ENCODE results near the gene CFI.

The CFI gene
- 0 reads per million in 4 donors for total RNA-seq

DNA sequence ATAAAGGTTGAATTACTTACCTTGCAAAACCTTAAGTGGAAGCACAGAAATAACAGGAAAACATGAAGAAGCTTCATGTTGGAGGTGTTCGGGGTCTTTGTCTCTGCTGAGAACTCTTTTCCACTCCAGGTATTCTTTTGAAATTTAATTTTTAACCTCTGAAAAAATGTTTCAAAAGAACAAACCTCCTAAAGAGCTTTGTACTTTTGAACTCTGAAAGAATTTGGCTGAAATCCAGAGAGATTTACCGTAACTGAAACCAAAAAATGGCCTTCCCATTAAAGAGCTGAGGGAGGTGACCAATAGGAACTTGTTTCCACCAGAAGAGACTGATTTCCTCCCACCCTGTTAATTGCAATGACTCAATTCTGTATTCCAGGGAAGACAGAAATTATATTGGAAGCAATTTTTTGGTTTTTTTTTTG lies at the start of gene CFI:
Gene CFI, minus strand, starts transcription at position 105 of the 425 bp plus-strand sequence. Its CDS starts 28 bp downstream, at position 77.
- no peak for DNase-seq

DNA sequence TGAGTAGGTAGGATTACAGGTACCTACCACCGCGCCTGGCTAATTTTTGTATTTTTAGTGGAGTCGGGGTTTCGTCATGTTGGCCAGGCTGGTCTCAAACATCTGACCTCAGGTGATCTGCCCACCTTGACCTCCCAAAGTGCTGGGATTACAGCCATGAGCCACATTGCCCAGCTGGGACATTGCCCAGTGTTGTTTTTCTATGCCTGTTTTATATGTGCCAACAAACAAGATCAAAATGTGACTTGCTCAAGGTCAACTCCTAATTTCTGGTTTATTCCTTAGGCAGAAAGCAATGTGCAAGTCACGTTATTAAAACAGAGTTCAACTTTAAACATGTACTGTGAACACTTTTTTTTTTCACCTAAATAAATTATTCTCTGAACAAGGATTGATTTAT lies 48.8 kb upstream of the CFI start:
- DNase-seq: no peak

DNA sequence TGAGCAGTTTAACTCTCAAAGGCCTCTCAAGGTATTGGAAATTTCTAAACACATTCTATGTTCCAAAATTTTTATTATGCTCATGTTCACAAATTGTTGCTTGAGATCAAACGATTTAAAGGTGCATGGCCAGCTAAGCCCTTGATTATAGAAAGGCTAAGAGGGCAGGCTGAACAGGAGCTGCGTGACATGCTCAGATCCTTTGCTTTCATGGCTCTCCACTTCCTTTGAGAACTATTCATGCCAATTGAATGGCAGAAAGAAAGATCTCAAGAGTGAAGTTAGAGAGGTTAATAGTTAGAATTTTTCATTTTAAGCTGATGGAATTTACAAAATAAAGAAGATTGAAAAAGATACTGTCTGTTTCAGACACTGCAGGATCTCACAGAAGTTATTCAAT lies 46.7 kb upstream of the CFI start:
- no peak for DNase-seq

DNA sequence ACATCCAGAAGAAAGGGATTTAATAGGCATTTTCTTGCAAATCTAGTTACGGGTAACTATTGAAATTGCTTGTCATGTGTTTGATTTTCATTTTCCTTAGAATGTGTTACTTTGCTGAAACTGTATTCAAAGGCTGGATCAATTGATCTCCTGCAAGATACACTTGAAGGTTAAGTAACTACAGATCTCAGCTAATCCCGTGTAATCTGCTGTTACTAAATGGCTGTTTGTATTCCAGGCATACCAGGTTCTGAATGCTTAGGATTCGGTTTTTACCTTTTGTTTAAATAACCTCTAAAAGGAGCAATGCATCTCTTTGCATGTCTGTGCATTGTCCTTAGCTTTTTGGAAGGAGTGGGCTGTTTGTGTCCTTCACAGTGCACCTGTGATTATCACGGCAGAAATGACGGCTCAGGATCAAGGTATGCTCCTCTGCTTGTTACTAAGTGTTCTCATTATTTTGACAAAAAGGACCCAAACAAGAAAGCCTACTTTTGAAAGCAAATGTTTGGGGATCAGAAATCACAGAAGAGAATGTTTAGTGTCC lies 46.2 kb upstream of the CFI start, which contains the start of gene LRIT3:
Gene LRIT3, plus strand, starts transcription at position 212 of the 547 bp plus-strand sequence. Its CDS starts 95 bp downstream, at position 307.
- no peak for DNase-seq

DNA sequence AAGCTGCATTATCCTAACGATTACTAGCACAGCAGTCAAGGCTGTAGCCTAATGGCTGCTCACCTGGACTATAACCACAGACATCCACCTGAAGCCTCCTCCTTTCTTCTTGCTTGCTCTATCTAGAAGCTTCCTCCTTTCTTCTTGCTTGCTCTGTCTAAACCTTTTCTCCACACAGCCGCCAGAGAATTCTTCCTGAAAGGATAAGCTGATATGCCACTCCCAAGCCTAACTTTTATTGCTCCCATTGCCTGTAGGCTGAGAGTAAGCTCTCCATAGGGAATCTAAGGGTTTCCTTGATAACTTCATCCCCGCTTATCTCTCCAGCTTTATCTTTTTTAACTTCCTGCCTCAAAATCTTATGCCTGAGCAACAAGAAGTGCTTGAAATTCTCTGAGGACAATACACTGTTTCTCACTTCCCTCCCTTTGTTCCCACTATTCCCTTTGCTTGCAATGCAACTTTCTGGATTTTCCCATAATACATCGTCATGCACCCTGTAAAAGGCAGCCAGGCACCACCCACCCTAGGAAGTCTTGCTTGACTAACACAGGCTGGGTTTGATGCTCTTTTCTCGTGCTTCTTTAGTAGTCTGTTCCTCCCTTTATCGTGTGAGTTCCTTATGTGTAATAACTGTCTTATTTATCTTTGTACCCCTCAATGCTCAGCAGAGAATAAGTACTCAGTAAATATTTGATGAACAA lies 44.7 kb upstream of the CFI start:
- DNase-seq: no peak

DNA sequence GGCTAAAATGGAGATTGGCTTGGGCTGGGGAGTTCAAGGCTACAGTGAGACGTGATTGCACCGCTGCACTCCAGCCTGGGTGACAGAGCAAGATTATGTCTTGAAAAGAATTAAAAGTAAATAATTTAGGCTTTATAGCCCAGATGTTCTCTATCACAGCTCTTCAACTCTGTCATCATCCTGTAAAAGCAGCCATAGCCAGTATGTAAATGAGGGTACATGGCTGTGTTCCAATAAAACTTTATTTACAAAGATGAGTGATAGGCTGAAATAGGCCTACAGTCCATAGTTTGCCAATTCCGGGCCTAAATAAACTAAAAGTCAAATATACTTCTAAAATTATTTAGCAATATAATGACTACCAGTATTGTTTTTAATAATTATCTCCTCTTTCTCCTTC lies 35.2 kb upstream of the CFI start:
- no peak for DNase-seq

DNA sequence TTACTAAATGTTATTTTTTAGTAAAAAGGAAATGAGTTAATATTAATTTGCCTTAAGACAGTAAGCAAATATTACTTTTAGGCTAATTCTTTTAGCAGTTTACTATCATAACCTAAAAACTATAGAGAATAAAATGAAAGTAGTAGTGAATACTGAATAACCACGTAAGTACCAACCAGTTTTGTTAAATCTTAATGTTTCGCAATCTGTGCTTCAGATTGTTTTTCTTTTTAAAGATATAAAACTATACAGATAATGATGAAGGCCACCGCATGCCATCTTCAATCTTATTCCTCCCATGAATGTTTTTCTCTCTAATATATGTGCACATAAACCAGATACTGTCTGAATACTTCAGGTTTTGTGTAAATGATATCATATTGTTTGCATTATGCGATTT lies 32.0 kb upstream of the CFI start:
- no peak for DNase-seq

DNA sequence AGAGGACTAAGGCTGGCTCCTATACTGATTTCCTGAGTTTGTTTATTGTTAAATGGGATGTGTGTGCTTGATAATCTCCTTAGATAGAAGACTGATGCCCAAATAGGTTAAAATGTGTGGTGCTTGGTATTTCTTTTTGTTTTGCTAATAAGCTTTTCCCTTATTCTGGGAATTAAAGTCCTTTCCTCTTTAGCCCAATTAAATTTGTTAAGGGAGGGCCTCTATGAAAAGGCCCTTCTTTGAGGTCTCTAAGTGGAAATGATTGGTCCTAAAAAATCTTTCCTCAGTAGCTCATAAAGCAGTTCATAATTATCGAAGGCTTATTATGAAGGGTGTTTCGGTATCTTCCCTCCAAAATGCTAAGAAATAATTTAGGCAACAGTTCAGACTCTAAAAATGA lies 25.9 kb upstream of the CFI start, which contains the start of gene RRH:
Gene RRH, plus strand, starts transcription at position 301 of the 400 bp plus-strand sequence. Its CDS starts 56 bp downstream, at position 357.
- no peak for DNase-seq

DNA sequence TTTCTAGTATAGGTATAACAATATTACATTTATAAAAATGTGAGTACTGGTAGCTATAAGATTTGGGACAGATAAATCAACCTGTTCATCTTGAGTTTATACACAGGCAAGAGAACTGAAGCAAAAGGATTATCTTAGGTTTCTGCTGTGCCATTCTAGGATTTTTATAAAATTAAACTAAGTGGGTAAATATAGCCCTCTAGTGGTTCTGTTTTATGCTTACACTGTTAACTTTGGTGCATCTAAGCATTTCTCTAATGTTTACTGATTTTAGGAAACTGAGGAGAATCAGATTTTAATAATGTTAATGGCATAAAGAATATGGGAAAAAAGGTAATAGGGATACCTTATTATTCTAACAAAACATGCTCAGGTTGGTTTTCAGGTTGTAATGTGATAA lies 24.9 kb upstream of the CFI start:
- DNase-seq: no peak

DNA sequence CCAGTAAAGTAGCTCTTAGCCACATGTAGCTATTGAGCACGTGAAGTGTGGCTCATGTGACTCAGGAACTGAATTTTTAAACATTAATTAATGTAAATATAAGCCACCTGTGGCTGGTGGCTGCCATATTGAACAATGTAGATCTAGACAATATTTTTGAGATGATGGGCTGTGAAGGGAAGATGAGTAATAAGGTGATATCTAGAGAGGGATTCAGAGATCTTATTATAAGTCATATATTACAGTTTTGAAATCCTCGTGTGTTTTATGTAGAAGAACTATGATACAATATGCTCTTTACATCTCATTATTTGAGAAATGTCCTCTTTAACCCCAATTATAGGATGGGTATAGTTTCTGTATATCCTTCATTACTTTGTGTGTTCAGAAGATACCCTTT lies 19.4 kb upstream of the CFI start:
- DNase-seq: no peak

DNA sequence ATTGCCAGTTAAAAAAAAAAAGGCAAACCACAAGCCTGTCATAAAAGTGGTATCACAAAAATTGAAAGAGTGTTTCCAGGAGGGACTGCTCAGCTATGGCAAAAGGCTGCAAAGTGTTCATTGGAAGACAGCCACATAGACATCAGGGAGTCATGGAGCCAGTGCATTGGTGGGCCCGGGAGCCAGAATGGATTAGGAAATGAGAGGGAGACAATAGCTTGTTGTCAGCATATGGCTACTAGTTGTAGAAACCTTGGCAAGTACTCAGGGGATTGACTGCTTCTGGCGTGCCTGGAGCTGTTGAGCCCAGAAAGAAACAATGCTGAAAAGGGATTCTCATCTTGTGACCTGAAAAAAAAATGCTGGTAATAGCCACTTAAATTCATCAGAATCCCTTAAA lies 18.8 kb upstream of the CFI start:
- DNase-seq: no peak

DNA sequence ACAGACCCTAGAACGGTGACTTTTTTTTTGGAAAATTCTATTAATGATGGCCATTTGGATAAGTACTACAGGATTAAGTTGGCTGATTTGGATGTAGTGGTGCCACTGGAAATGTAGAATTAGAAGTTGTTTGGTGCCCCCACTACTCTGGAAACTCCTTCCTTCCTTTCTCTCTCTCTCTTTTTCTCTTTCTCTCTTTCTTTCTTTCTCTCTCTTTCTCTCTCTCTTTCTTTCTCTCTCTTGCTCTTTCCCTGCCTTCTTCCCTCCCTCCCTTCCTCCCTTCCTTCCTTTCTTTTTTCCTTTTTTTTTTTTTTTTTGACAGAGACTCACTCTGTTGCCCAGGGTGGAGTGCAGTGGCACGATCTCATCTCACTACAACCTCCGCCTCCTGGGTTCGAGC lies 16.5 kb upstream of the CFI start:
- no peak for DNase-seq

DNA sequence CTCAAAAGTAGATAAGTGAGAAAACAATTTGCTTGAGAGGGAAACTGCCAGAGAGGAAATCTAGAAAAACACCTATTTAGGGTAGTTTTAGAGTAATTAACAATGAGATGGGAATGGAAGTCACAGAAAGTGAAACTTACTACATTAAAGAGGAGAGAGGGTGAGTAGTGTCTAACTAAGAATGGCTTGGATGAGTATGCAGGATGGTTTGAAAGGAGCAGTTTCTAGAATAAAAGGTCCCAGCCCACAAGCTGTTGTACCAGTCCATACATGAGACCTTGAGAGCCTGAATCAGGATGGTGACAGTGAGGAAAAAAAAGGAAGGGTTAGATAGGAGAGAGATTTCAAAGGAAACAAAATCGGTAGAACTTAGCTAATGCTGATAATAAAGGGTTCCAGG lies 15.1 kb upstream of the CFI start:
- peak in 1 of 5 donors; percentile 42 for DNase-seq

DNA sequence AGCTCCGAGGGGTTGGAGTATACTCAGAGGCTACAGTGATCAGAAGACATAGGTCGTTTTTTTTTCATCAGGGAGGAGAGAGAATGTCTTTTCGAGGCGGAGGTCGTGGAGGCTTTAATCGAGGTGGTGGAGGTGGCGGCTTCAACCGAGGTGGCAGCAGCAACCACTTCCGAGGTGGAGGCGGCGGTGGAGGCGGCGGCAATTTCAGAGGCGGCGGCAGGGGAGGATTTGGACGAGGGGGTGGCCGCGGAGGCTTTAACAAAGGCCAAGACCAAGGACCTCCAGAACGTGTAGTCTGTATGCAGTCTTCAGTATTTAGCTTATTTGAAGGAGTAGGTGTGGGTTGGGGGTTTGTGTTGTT lies 14.3 kb upstream of the CFI start:
- DNase-seq: peak; percentile 14 to 50 (median 43)

DNA sequence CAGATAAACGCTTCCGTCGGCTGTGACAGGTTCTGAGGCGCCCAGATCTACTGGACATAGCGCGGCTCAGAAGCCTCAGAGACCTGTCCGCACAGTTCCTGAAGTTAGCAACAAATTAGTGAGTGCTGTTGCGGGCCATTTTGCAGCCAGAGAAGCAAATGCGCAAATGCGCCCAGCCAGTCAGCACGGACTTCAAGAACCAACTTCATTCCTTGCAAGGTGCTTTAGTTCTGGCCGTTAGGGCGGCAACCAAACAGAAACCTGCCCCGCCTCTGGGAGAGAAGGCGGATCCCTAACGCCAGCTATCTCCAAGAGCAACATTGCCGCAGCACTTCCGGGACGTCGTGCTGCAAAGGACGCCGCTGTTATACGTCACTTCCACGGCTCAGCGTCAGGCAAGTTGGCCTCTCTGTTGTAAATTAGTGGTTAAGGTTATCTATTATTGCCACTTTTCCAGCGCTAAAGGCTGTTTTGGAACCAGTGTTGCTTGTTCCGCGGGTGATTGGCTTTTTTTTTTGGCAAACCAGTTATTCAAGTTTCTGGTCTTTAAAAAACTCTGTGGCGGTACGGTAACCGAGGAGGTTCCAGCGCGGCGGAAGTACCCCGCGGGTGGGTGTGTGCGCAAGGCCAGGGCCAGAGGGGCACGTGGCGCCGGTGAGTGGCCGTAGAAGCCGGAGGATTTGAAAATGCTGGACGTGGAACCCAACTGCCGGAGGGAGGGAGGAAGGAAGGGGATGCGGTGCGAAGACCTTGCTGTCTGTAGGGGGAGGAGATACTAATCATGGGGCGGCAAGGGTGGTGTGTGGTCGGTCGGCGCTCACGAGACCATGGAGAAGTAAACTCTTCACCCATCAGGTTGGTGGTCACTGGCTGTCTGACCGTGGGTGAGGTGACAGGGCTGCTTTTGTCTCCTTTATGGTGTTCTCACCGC lies 13.6 kb upstream of the CFI start, which contains the start of gene GAR1:
Gene GAR1, plus strand, starts transcription at position 612 of the 931 bp plus-strand sequence. CDS start 403 bp downstream, outside the sequence.
- DNase-seq: peak; percentile 72 to 96 (median 84)

DNA sequence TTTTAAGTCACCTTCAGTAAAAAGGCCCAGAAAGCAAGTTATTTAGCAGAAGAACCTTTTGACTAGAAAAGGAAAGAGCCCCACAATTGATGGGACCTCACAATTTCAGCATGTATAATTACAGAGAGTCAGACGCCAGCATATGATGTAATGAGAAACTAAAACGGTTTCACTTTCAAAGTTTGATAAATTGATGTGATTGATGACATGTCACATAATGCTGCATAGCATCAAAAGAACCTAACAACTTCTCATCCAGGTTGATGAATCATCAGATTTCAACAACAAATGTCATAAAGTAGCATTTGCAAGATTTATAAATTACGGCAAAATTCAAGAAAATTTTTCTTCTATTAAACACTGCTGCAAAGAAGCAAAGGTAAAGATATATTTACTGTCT lies 9.9 kb upstream of the CFI start:
- peak in 1 of 5 donors; percentile 41 for DNase-seq

DNA sequence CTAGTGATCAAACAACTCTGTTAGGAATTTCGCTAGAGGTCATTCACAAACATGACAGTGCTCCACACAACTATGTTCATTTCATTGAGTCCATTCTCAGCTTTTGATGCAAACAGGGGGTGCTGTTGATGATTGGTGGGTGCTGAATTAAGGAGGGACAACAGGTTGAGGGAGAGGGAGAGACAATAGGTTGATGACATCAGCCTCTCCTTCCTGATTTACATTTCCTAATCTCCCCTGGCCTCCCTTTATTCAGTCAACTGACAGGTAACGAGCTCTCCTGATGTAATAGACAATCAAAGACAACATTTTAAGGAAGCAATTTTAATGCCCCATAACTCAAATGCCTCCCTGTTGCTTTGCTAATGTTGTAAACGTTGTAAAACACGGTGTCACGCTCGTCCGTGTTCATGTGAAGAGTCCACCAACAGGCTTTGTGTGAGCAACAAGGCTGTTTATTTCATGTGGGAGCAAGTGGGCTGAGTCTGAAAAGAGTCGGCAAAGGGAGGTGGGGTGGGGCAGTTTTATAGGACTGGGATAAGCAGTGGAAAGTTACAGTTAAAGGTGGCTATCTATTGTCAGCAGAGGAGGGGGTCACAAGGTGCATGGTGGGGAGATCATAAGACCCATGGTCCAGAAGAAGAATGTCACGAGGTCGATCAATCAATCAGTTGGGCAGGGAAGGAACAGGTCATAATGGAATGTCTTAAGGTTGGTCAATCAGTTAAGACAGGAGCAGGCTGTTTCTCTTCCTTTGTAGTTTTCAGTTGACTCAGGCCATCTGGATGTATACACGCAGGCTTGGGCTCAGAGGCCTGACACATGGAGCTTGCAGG lies 9.0 kb upstream of the CFI start:
- DNase-seq: no peak

DNA sequence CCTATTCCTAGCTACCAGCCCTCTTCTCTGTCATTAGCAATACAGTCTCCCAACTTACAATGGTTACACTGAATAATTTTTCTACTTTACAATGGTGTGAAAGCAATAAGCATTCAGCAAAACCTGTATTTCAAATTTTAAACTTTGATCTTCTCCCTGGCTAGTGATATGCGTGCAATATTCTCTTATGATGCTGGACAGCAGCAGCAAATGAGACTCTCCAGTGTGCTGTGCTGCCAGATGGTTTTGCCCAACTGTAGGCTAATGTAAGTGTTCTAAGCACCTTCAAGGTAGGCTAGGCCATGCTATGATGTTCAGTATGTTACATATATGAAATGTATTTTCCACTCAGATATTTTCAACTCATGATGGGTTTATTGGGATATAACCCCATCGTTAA lies 7.9 kb upstream of the CFI start:
- no peak for DNase-seq

DNA sequence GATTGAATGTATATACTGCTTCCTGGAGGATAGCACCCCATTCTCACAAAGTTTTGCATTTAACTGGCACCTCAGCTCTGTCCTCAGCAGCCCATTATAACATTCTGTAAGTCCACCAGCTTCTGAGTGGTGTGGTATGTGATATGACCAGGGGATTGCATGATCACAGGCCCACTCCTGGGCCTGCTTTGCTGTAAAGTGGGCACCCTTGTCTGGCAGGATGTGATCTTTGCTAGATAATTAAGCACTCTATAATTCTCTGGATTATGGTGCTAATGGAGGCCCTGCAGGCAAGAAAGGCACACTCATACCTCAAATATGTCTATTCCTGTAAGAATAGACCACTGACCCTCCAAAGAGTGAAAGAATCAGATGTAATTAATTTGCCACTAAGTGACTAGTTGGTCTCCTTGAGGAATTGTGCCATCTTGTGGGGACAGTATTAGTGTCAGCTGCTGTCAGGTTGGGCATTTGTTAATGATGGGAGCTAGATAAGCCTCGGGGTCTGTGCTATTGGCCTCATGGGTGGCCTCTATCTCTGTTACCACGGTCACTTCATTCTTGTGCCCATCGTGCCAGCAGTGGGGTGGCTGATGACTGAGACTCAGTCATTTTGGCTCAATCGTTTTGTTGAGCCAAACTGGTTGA lies 2.2 kb upstream of the CFI start:
- DNase-seq: peak in 2 of 5 donors; percentile 10 to 33

DNA sequence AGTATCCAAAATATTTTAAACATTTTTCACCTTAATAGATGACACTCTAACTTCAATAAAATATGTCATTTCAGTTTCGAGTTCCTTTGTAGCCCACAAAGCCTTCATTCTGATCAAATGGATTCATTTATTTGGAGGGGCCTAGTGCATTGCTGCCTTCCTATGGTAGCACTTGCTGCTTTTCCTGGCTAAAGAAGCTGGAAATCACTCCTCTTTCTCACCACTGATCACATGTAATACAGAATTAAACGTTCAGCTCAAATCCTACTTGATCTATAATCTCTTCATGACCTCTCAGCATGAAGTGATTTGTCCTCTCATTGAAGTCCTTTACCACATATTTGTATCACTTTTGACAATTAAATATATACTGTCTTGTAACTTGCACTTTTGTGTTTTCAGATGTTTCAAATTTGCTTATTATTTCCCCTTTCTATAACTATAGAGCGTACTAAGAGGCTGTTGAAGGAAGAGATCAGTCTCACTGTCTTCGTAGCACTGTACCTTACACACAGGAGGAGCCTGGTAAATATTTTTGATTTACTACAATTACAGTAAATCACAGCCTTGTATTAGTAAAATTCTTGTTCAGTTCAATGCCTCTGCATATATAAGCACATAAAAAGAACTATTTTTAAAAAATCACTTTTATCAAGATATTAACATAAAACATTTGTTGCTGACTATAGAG lies 555 bp downstream of the CFI start:
- DNase-seq: no peak

DNA sequence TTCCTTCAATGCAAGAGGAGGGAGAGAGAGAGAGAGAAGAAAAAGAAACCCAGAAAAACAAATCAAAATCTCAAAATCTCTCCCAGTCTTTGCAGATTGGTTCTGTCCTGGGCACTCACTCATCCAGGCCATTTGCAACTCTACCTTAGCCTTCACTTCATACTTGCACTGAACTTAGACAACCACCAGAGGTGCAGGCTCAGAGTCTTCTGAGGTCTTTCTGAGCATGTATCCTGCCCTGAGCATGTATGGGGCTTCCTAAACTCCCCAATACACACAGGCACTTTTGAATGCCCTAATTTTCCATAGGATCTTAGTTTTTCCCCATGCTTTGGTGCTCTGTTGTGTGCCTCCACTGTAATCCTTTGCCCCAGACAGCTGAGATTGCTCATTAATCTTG lies 2.9 kb downstream of the CFI start:
- DNase-seq: no peak
